GM21367 (cell line): ENCODE data around the gene YIPF3.
"Not testable (repeated sequence)": the region's sequence is repeated elsewhere in the genome, so short reads cannot be mapped to it uniquely, and the experiment has no call there.

ENCODE experiments used
- ATAC-seq: cut with Tn5 transposase; IDR thresholded peaks from one replicate; pipeline ENCODE4 v1.9.1; 2021; ENCODE audit not compliant: unreplicated experiment

The YIPF3 gene

GRCh38 chr6:43516697-43517504 lies at the start of gene YIPF3, which contains the start of gene POLR1C:
TSS of gene YIPF3 (minus strand) at chr6:43516926. CDS start at chr6:43516807, 119 bp downstream.
TSS of gene POLR1C (plus strand) at chr6:43517089. CDS start at chr6:43517110, 21 bp downstream.
- ATAC-seq = peak; percentile 58

DNA sequence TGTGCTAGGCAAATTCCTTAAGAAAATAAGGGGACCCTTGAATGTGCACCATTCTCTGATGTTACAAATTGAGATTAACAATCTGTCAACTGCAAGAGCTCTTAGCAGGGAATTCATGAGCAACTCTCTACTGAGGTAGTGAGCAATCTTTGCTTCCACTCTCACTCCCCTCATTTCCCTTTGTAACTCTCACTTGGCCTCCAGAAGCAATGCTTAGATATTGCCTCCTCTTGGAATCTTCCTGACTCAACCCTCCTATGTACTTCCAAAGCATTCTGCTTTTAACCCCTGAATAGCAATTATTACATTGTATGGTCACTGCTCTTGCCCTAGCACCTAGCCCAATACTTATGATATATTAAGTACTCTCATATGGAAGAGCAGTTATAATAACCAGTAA lies 42.6 kb upstream of the YIPF3 start:
- ATAC-seq = no peak

DNA sequence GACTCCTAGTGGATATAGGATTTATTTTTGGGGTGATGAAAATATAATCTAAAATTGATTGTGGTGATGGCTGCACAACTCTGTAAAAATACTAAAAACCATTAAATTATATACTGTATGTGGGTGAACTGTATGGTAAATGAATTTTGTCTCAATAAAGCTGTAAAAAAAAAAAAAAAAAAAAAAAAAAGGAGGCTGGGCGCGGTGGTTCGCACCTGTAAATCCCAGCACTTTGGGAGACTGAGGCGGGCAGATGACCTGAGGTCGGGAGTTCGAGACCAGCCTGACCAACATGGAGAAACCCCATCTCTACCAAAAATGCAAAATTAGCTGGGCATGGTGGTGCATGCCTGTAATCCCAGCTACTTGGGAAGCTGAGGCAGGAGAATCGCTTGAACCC lies 40.9 kb upstream of the YIPF3 start:
- not testable (repeated sequence) for ATAC-seq

GRCh38 chr6:43547222-43547621 lies 30.5 kb upstream of the YIPF3 start:
- ATAC-seq = no peak

- ATAC-seq = no peak
These were observed 27.7 kb upstream of the YIPF3 start for GRCh38 chr6:43544461-43544860.

DNA sequence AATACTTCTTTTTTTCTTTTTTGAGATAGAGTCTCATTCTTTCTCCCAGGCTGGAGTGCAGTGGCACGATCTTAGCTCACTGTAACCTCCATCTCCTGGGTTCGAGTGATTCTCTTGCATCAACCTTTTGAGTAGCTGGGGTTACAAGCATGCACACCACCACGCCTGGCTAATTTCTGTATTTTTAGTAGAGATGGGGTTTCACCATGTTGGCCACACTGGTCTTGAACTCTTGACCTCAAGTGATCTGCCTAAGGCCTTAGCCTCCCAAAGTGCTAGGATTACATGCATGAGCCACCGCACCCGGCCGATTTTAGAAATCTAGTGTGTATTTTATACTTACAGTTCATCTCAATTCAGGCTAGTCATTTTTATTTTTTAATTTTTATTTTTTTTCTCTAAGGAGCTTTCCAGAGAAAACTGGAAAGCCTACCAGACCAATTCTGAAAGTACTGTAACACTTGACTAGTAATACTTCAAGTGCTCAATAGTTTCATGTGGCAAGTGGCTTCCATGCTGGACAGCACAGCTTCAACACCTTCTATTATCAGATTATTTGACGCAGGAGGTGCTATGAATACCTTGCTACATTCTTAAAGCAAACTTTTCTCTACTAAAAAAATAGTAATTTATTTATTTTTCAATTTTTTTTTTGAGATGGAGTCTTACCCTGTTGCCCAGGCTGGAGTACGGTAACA lies 25.2 kb upstream of the YIPF3 start:
- ATAC-seq = no peak

DNA sequence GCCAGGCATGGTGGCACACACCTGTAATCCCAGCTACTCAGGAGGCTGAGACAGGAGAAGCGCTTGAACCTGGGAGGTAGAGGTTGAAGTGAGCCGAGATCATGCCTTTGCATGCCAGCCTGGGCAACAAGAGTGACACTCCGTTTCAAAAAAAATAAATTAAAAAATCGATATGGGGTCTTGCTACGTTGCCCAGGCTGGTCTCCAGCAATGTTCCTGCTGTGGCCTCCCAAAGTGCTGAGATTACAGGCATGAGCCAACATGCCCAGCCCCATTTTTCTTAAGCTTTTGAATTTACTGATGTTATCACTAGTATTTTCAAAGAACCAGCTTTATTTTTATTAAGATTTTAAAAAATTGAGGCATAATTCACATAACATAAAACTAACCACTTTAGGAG lies 23.8 kb upstream of the YIPF3 start:
- ATAC-seq = no peak

DNA sequence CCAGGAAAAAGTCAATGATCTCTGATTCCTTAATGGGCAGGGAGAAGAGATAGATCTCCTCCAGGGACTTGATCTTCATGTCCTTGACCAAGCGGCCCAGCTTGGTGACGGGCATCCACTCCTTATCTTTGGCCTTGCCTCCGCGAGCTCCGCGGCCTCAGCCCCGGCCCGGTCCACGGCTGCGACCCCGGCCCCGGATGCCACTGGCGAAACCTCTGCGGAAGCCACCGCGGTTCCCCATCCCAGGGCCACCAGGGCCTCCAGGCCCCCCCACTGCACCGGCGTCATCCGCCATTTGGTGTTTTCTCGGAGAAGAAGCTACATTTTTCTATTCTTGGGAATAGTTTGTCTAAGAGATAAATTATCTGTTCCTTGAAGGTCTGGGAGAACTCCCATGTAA lies 22.7 kb upstream of the YIPF3 start:
- not testable (repeated sequence) for ATAC-seq

GRCh38 chr6:43538986-43539385 lies 22.3 kb upstream of the YIPF3 start:
- not testable (repeated sequence) for ATAC-seq

DNA sequence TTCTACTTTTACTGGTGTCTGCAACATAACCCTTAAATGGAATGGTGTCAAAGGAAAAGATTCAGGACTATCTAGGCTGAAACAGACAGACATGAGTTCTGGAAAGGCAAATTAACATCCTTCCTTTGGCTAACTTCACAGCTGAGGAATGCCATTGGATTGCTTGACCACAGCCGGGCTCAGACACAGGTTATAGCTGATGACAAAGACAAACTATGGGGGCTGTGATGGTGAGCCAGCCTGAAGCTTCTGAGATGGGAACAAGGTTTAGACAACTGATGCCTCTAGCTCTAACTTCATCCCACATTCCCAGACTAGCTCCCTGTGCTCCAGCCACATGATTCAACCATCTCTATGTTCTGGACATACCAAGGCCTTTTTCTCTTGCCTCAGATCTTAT lies 15.5 kb upstream of the YIPF3 start:
- no peak for ATAC-seq

DNA sequence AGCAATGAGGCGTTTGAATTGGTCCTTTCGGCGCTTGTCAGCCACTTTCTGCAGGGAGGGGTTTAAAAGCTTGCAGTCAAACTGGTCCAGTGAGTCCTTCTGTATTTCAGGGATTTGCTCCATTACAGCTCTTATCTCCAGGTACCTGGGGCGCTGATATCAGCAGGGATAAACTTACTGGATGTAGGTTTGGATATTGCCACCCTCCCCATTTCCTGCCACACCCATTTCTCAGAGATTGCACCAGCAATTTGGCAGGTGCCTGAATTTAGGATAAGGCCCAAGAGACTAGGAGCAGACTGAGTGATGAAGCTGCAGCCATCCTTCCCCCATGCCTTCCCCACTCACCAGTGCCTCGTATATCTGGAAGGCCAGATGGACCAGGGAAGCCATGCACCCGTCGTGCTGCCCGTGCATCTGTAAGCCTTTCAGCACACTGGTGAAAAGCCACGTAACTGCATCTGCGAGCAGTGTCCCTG lies 7.8 kb upstream of the YIPF3 start:
- no peak for ATAC-seq

GRCh38 chr6:43523284-43523683 lies 6.6 kb upstream of the YIPF3 start:
- ATAC-seq = no peak

DNA sequence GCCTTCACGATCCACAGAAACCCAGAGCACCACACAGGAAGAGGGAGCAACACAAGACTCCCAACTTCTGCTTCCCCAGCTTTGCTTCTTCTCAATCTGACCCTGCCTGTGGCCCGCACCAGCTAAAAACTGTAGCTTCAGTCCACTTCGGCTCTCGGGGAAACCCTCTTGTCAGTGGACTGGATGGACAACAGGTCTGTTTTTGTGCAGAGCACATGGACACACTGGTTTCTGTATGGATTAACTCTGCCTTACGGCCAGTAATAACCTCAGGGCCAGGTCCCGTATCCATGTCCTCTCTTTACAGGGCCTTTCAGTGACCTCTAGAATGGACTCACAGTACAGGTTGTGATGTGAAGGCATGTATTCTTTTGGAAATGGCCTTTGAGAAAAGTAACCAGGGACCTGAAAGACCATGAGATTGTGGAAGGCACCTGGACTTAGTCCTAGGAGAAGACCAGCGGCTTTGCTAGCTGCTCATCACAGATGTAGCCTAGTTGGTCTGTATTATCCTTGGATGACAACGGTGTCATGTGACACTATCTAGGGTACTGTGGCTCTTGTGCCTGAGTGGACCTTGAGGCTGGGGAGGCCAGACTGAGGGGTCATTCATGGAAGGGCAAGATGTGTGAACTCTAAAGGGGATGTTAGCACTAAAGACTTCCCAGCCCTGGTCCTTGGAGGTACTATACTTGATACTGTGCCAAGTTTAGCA lies 6.0 kb upstream of the YIPF3 start:
- no peak for ATAC-seq

DNA sequence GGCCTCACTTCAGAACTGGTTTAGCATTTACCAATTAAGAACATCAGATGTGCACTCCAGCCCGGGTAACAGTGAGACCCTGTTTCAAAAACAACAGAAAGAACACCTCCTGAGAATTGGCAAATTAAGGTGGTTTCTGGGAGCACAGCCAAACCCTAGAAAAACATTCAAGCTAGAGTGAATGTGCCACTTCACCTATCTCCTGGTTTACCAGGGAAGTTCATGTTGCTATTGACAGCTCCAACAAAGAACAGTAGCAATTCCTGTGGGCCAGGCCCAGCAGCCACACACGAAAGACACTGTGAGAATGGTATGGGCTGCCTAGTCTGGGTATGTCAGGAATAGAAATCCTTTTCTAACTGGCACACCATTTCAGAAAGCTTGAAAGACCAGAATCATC lies 5.1 kb upstream of the YIPF3 start:
- ATAC-seq = no peak

DNA sequence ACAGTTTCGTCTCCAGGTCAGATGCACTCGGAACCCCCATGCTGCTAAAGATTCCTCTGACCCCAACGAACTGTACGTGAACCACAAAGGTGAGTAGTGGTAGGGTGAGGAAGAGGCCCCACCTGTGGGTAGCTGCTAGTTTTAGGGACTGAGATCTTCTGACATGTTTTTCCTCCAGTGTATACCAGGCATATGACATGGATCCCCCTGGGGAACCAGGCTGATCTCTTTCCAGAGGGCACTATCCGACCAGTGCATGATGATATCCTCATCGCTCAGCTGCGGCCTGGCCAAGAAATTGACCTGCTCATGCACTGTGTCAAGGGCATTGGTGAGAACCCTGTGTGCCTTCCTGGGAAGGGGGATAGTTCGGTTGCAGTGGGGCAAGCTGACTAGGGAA lies 3.4 kb upstream of the YIPF3 start:
- no peak for ATAC-seq

DNA sequence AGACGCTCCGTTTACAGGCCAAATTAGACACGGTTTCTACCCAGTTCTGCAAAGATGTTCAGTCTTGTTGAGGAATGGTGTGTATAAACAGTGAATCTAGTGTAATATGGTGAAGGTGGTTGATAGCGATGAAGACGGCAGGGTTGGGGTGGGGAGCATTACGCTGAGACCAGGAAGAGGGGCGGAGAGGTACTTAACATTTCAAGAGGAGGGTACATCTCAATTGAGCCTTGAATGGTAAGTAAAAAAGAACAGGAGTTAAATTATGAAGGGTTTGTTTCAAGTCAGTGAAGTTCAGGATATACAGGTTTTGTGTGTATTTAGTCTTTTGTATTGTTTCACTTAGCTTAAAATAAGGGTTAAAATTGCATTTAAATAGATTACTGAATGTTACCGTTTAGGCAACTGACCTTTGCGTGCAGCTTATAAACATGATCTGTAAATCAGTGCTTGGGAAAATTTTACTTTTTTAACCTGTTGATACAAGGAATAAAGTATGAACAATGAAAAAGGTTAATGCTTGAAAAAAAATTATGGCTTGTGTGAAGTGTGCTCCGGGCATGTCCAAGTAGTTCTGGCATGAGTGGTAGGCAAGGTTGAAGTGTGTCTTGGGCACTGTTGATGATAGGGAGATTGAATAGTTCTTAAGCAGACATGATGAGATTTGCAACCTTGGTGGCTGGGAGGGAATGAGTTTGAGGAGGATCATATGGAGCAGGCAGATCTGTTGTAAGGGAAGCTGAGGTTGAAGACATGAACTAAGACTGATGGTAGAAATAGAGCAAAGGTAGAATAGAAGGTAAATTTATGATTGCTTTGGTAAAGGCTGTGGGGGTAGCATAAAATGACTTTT lies 1.0 kb upstream of the YIPF3 start:
- ATAC-seq = no peak

GRCh38 chr6:43516367-43516696 lies 394 bp downstream of the YIPF3 start:
- no peak for ATAC-seq

DNA sequence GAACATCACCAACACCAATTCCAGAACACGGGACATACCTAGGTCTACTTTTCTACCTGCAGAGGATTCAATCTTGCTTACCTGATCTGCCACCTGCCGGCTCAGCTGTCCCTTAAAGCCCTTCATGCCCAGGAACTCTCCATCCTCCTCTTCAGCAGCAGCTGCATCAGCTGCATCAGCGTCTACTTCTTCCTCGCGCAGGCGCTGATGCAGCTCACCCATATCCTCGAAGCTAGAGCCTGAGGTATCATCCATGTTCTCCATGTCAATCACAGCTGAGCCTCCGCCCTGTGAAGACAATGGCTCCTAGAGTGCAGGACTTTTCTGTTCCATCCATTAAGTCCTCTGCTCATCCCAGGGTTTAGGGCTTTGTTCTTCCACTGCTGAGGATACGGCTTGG lies 918 bp downstream of the YIPF3 start:
- ATAC-seq = no peak

DNA sequence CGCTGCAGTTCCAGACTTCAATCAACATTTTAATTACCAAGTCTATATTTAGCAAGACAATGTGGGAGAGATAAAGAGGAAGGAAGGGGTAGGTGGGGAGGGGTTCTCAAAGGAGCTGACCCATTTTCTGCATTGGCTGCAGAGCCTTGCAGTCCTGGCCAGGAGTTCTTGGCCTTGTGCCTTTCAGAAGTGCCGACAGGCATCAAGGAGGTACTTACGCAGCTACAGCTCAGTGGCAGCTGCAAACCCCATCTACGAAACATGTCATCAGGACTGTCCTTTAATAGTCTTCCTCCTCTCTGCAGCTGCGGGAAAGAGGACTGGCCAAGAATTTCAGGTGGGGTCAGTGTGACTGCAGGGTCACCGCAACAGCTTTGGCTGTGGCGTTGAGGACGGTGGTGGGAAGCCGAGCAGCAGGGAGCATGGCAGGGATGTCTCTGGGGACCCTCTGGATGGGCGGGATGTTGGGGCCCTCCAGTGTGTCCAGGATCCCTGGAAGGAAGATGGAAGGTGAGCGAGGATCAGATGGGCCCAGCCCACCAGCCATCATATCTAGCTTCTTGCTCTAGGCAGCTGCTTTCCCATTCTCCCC lies 4.8 kb downstream of the YIPF3 start:
- no peak for ATAC-seq

DNA sequence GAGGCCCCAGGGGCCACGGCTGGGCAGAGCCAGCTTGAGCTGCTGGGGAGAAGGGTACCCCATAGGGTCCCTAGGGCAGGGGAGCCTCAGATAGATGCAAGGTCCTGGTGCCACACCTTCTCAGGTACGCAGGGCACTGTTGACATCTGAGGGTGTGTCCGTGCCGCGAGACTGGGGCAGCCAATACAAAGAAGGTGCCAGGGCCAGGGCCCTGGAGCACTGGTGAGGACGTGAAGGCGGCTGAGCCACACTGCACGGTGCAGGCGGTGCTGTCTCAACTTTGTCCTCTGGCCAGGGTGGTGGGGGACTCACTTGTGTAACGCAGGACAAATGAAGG lies 5.9 kb downstream of the YIPF3 start:
- no peak for ATAC-seq
